ENCODE results near the gene FHL1.

Gene FHL1

DNA sequence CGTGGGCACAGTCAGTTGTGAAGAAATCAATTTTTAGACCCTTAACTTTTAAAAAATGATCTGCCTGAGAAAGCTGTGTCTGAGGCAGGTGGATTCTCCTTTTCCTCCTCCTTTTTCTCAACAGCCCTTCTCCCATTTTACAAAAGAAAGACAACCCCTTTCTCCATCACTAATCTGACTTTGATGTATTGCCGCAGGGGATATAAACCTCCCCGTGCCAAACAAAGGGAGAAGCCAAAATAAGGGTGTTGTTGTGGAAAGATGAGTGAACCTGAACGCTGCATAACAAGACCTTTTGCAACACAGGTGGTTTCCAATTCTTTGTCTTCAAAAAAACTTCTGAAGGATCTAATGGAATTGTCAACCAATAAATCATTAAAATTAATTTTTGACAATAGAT is 8.4 kb upstream of the FHL1 start:
- Histone ChIP-seq H3K9ac (ENCODE audit: insufficient read length) (no peak overlapping the region), H3K27ac (no peak overlapping the region), H3K9me3 (ENCODE audit: low read depth, low read length) (no peaks in the 10 kb centered on the region)

GRCh38 chrX:136141569-136141968 is 5.8 kb upstream of the FHL1 start:
- H3K27ac ChIP-seq: no peak overlapping the region
- DNase-seq (ENCODE audit: low read depth, low spot score): no peak
- H3K36me3 ChIP-seq (ENCODE audit: insufficient read depth, low read length): no peaks in the 10 kb centered on the region
- H3K4me3 ChIP-seq: no peak overlapping the region
- no peaks in the 10 kb centered on the region for H3K9me3 ChIP-seq (ENCODE audit: low read depth, low read length)
- TF ChIP-seq FOXP2 (optimal IDR thresholded peaks at IDR 0.05; ENCODE audit: control extremely low read depth, extremely low read length, insufficient read depth): no peak
- TF ChIP-seq EZH2 (IDR thresholded peaks at IDR 0.05): no peak
- TF ChIP-seq POLR2AphosphoS5 (IDR thresholded peaks at IDR 0.05; ENCODE audit: borderline replicate concordance, low read depth, low read length): no peak
- no peak overlapping the region for H3K9ac ChIP-seq (ENCODE audit: insufficient read length)

More for the DNA sequence above, 8.4 kb upstream of the FHL1 start:
- DNase-seq (ENCODE audit: low read depth, low spot score): no peak
- Histone ChIP-seq H3K4me3 (no peak overlapping the region), H3K36me3 (ENCODE audit: insufficient read depth, low read length) (no peaks in the 10 kb centered on the region)
- TF ChIP-seq EZH2 (IDR thresholded peaks at IDR 0.05) (no peak), FOXP2 (optimal IDR thresholded peaks at IDR 0.05; ENCODE audit: control extremely low read depth, extremely low read length, insufficient read depth) (no peak), POLR2AphosphoS5 (IDR thresholded peaks at IDR 0.05; ENCODE audit: borderline replicate concordance, low read depth, low read length) (no peak)

DNA sequence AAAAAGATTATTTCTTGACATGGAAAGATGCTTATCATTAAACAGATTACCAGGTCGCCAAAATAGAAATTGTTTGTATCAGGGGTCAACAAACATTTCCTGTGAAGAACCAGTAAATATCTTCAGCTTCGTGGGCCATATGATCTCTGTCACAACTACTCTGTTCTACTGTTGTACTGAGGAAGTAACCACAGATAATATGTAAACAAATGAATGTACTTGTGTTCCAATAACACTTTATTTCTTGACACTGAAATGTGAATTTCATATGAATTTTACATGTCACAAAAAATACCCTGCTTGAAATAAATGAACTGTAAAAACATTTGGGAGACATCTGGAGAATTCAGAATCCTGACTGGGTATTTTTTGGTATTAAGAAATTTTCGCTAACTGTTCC is 4.7 kb upstream of the FHL1 start:
- TF ChIP-seq FOXP2 (optimal IDR thresholded peaks at IDR 0.05; ENCODE audit: control extremely low read depth, extremely low read length, insufficient read depth) (no peak), EZH2 (IDR thresholded peaks at IDR 0.05) (no peak), POLR2AphosphoS5 (IDR thresholded peaks at IDR 0.05; ENCODE audit: borderline replicate concordance, low read depth, low read length) (no peak)
- no peak for DNase-seq (ENCODE audit: low read depth, low spot score)
- H3K9ac ChIP-seq (ENCODE audit: insufficient read length): no peak overlapping the region
- H3K36me3 ChIP-seq (ENCODE audit: insufficient read depth, low read length): no peaks in the 10 kb centered on the region
- H3K9me3 ChIP-seq (ENCODE audit: low read depth, low read length): no peaks in the 10 kb centered on the region
- H3K27ac ChIP-seq: no peak overlapping the region
- no peak overlapping the region for H3K4me3 ChIP-seq

GRCh38 chrX:136143711-136144110 is 3.6 kb upstream of the FHL1 start:
- H3K36me3 ChIP-seq (ENCODE audit: insufficient read depth, low read length): no peaks in the 10 kb centered on the region
- TF ChIP-seq EZH2 (IDR thresholded peaks at IDR 0.05) (no peak), FOXP2 (optimal IDR thresholded peaks at IDR 0.05; ENCODE audit: control extremely low read depth, extremely low read length, insufficient read depth) (no peak), POLR2AphosphoS5 (IDR thresholded peaks at IDR 0.05; ENCODE audit: borderline replicate concordance, low read depth, low read length) (no peak)
- H3K9me3 ChIP-seq (ENCODE audit: low read depth, low read length): no peaks in the 10 kb centered on the region
- H3K27ac ChIP-seq: no peak overlapping the region
- H3K4me3 ChIP-seq: no peak overlapping the region
- H3K9ac ChIP-seq (ENCODE audit: insufficient read length): no peak overlapping the region
- no peak for DNase-seq (ENCODE audit: low read depth, low spot score)

DNA sequence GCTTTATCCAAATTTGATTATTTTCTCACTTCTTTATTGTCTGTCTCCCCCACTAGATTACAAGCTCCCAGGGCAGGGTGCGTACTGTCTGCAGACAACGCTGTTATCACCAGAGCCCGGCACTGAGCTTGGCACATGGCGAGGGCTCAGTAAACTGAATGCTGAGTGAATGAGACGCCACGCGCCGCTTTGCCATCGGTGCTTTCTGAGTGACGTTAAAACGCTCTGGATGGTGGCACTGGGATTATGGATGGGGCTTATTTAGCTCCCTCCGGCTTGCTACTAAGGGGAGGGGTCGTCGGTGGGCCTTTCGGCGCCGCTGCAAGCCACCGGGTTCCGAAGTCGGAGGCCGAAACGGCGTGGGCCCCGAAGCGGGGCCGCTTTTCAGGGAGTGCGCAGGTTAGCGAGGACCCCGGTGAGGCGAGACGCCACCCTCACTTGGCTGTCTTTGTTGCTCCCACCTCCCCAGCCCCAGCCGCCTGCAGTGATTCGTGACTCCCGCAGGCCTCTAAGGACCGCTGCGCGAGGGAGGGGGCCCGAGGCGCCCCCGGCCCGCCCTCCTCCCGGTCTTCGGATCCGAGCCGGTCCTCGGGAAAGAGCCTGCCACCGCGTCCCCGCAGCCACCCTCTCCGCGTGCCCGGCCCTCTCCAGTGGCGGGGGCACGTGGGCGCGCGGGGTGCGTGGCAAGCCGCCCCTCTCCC is 569 bp upstream of the FHL1 start:
- Histone ChIP-seq H3K27ac (no peak overlapping the region), H3K9ac (ENCODE audit: insufficient read length) (peak overlapping the region; percentile 46), H3K4me3 (peak overlapping the region; percentile 77), H3K36me3 (ENCODE audit: insufficient read depth, low read length) (no peaks in the 10 kb centered on the region), H3K9me3 (ENCODE audit: low read depth, low read length) (no peaks in the 10 kb centered on the region)
- no peak for DNase-seq (ENCODE audit: low read depth, low spot score)
- TF ChIP-seq EZH2 (IDR thresholded peaks at IDR 0.05): no peak
- TF ChIP-seq POLR2AphosphoS5 (IDR thresholded peaks at IDR 0.05; ENCODE audit: borderline replicate concordance, low read depth, low read length): no peak
- no peak for TF ChIP-seq FOXP2 (optimal IDR thresholded peaks at IDR 0.05; ENCODE audit: control extremely low read depth, extremely low read length, insufficient read depth)

DNA sequence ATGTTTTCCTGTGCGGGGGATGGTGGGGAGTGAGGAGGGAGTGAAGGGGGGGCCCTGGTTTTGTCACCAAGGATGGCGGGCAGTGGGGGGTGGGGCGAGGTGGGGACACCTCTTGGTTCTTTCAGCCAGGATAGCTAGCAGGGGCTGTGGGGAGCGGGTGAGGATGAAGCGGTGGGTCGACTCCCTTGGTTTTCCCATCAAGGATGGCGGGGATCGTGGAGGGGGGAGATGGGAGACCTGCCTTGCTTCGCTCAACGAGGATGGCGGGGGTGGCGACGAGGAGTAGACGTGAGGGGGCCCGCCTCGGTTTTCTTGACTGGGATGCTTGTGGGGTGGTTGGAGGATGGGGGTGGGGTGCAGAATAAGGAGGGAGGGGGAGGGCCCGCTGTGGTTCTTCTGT is 643 bp downstream of the FHL1 start:
- DNase-seq (ENCODE audit: low read depth, low spot score): no peak
- TF ChIP-seq FOXP2 (optimal IDR thresholded peaks at IDR 0.05; ENCODE audit: control extremely low read depth, extremely low read length, insufficient read depth) (no peak), EZH2 (IDR thresholded peaks at IDR 0.05) (no peak), POLR2AphosphoS5 (IDR thresholded peaks at IDR 0.05; ENCODE audit: borderline replicate concordance, low read depth, low read length) (no peak)
- no peak overlapping the region for H3K27ac ChIP-seq
- no peaks in the 10 kb centered on the region for H3K36me3 ChIP-seq (ENCODE audit: insufficient read depth, low read length)
- H3K9ac ChIP-seq (ENCODE audit: insufficient read length): no peak overlapping the region
- H3K9me3 ChIP-seq (ENCODE audit: low read depth, low read length): no peaks in the 10 kb centered on the region
- peak overlapping the region; percentile 77 for H3K4me3 ChIP-seq

GRCh38 chrX:136148391-136148790 is 1.1 kb downstream of the FHL1 start:
- H3K36me3 ChIP-seq (ENCODE audit: insufficient read depth, low read length): no peaks in the 10 kb centered on the region
- no peak overlapping the region for H3K9ac ChIP-seq (ENCODE audit: insufficient read length)
- no peak for DNase-seq (ENCODE audit: low read depth, low spot score)
- no peak overlapping the region for H3K27ac ChIP-seq
- TF ChIP-seq FOXP2 (optimal IDR thresholded peaks at IDR 0.05; ENCODE audit: control extremely low read depth, extremely low read length, insufficient read depth) (no peak), POLR2AphosphoS5 (IDR thresholded peaks at IDR 0.05; ENCODE audit: borderline replicate concordance, low read depth, low read length) (no peak), EZH2 (IDR thresholded peaks at IDR 0.05) (no peak)
- H3K9me3 ChIP-seq (ENCODE audit: low read depth, low read length): no peaks in the 10 kb centered on the region
- peak overlapping the region; percentile 77 for H3K4me3 ChIP-seq

DNA sequence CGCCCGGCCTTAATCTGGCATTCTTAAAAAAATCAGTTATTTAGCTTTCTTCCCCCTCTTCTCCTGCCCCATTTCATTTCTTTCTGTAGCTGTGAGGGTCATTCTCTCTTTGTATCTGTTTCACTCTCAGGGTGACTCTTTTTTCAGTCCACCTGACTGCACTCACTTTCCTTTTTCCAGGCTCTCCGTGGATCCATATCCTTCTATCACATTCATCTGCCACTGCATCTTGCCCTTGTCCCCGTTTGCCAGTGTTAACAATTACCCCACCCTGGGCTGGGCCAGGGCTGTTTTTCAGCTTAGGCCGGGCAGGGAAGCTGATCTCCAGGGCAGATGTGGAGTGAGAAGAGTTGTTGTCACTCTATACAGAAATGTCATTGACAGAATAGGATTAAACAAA is 7.7 kb downstream of the FHL1 start:
- TF ChIP-seq FOXP2 (optimal IDR thresholded peaks at IDR 0.05; ENCODE audit: control extremely low read depth, extremely low read length, insufficient read depth) (no peak), EZH2 (IDR thresholded peaks at IDR 0.05) (no peak), POLR2AphosphoS5 (IDR thresholded peaks at IDR 0.05; ENCODE audit: borderline replicate concordance, low read depth, low read length) (no peak)
- H3K27ac ChIP-seq: no peak overlapping the region
- H3K36me3 ChIP-seq (ENCODE audit: insufficient read depth, low read length): no peaks in the 10 kb centered on the region
- DNase-seq (ENCODE audit: low read depth, low spot score): no peak
- H3K9me3 ChIP-seq (ENCODE audit: low read depth, low read length): no peaks in the 10 kb centered on the region
- no peak overlapping the region for H3K4me3 ChIP-seq
- H3K9ac ChIP-seq (ENCODE audit: insufficient read length): no peak overlapping the region
